Fibroblast of the aortic adventitia (primary cell): Measurements from ENCODE around the gene TTBK2. TPM values are rescaled to one million over a fixed set of nuclear protein-coding genes. Genes with fewer than 3 reads are reported as not detected.
"Not testable (repeated sequence)": the region's sequence is repeated elsewhere in the genome, so short reads cannot be mapped to it uniquely, and the experiment has no call there.

Experiments
- DNase-seq: peaks from one replicate; pipeline ENCODE4 v3.0.0-alpha.2; 2010; ENCODE audit warnings: low read depth
- H3K4me3 ChIP-seq: 2 replicates; pipeline ENCODE4 v1.5.1; 2011; ENCODE audit warnings: low read depth, mild to moderate bottlenecking, control low read depth, low read length, moderate library complexity
- CTCF ChIP-seq: IDR thresholded peaks from 2 replicates; pipeline ENCODE4 v1.5.1; 2011; ENCODE audit warnings: mild to moderate bottlenecking, low read length, control low read depth, inconsistent platforms; ENCODE audit not compliant: insufficient read depth
- total RNA-seq: library from RNA; depleted of rRNA; stranded (reverse); fragments of >200 nt; gene quantifications from 2 replicates; pipeline ENCODE4 v1.2.3, GENCODE V29; 2012; ENCODE audit warnings: low replicate concordance

The TTBK2 gene
- 14.3 and 18.5 TPM in 2 replicates for total RNA-seq

DNA sequence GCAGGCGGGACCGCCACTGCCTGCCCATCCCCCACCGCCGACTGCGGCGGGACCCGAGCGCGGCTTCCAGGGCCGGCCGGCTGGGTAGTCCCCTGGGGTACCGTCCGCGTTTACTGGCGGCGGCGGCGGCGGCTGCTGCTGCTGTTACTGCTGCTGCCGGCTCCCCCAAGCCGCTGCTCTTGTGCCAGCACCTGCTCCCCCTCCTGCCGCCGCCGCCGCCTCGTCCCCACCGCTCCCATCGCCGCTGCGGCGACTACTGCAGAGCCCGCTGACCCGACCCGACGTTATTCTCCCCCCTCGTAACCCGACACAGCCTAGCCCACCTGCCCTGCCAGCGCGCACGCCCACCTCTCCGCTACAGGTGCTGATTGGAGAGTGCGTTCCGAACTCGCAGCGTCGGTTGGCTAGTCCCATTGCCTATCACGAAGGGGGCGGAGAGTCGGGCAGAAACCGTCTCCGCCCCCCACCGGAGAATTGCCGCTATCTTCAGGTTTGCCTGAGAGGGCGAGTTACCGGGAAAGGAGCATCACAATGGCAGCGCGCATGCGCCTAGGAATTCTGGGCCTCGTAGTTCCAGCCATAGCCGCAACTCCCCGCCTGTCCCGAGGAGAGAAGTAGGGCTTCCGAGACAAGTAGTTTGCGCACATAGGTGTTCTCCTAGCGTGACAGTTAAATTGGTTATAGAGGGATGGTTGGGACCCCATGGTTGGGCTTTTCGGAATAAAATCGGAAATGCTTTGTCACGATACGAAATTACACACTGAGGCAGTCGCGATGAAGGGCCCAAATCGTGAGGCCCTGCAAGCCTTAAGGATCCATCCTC is at the start of gene TTBK2:
Gene TTBK2, minus strand, starts transcription at position 260 of the 823 bp plus-strand sequence. CDS start 42,161 bp downstream, outside the sequence.
- H3K4me3 ChIP-seq = peak within 1 kb of the TSS; percentile 81
- DNase-seq = peak; percentile 99
- TF ChIP-seq CTCF = peak; percentile 17

DNA sequence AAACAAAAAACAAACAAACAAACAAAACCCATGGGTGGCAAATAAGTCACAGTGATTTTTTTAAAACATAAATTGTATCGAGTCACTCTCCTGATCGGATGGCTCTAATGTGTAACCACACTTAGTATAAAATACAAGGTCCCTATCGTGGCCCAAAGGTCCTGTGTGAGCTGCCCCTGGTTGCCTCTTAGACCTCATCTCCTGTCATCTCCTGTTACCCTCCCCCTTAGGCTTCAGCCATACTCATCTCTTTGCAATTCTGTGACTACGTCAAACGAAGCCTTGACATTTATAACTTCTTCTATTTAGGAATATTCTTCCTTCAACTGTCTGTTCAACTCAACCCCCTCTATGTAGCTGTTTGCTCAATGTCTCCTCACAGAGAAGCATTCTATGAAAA is 43.9 kb upstream of the TTBK2 start:
- no peak overlapping the region for H3K4me3 ChIP-seq
- no peak for TF ChIP-seq CTCF
- DNase-seq = no peak

DNA sequence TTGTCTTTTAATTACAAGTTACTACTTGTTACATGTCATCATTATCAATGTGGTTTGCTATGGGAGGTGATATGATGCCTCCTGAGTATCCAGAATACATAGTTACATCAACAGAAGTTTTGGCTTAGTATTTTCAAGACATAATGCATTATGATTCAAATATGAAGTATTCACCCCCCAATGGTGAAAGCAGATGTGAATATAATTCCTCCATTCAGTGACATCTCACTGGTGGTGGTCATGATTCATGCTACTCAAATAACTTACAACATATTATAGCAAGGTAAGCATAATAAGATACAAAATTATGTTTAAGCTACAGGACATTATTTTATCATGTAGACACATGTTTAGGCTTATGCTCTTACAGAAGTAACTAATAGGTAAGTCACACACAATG is 34.9 kb upstream of the TTBK2 start:
- no peak for TF ChIP-seq CTCF
- peak; percentile 16 for DNase-seq
- H3K4me3 ChIP-seq = no peak overlapping the region

- DNase-seq = no peak
- no peak for TF ChIP-seq CTCF
- no peak overlapping the region for H3K4me3 ChIP-seq
Observed at GRCh38 chr15:42954291-42954690, 33.7 kb upstream of the TTBK2 start.

- H3K4me3 ChIP-seq, DNase-seq: not testable (repeated sequence)
Observed at GRCh38 chr15:42948898-42949297, 28.3 kb upstream of the TTBK2 start.

GRCh38 chr15:42940527-42940926 is 19.9 kb upstream of the TTBK2 start:
- no peak for DNase-seq
- H3K4me3 ChIP-seq = no peak overlapping the region
- no peak for TF ChIP-seq CTCF

DNA sequence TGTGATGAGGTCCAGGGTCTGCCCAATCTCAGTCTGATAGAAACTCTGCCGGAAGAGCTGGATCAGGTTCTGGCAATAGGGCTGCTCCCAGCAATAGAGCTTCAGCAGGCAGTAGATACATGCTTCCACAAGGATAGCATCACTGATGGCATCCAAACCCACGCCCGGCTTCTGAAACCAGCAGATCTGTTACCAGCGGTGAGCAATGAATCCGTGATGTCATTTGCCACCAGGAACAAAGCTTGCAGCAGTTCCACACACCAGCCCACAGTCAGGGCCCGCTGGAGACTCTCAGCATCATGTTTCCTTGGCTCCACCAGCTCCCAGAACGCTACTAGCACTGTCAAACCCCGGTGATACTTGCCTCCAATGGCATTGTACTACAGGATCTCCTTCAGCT is 19.3 kb upstream of the TTBK2 start:
- TF ChIP-seq CTCF = no peak
- H3K4me3 ChIP-seq = no peak overlapping the region
- DNase-seq = no peak
